Panc1 (cell line): ENCODE data around the gene ATP8B2. TPM values are rescaled to one million over a fixed set of nuclear protein-coding genes. Genes with fewer than 3 reads are reported as not detected.

Experiments used
- ATAC-seq: fragments of 200-7000 bp; cut with Tn5 transposase; 2 replicates; pipeline ENCODE4 v1.9.1; 2020; ENCODE audit warnings: mild to moderate bottlenecking, moderate library complexity
- BruUV-seq: library from RNA; stranded (reverse); fragments of 400-500 nt; replicated peaks from 2 replicates; lab custom pipeline; 2021; lab: Mats Ljungman, UMichigan
- CTCF ChIA-PET: fragments of 300-600 bp; sonication (Branson Sonifier 250); formaldehyde crosslinking; loops from one replicate; lab custom pipeline; 2022; ENCODE audit warnings: antibody characterized with exemption; lab: Charles Lee
- POLR2A ChIA-PET: fragments of 300-600 bp; sonication (Branson Sonifier 250); formaldehyde crosslinking; loops from one replicate; lab custom pipeline; 2022; ENCODE audit warnings: antibody characterized with exemption; lab: Charles Lee
- DNase-seq: peaks from one replicate; pipeline ENCODE4 v3.0.0-alpha.2; 2010; ENCODE audit warnings: low read depth, low spot score
- H3K27ac ChIP-seq: 2 replicates; pipeline ENCODE4 v1.5.1; 2011; ENCODE audit warnings: mild to moderate bottlenecking, low read length, inconsistent platforms
- H3K27me3 ChIP-seq: fragments of 200-500 bp; sonication (Bioruptor generic); 2 replicates; pipeline ENCODE4 v1.6.0; 2014; ENCODE audit warnings: low read length, inconsistent platforms; ENCODE audit not compliant: control insufficient read depth, insufficient read depth
- H3K36me3 ChIP-seq: fragments of 200-500 bp; sonication (Bioruptor generic); 2 replicates; pipeline ENCODE4 v1.5.1; 2014; ENCODE audit warnings: inconsistent platforms, mild to moderate bottlenecking, low read length, moderate library complexity; ENCODE audit not compliant: control insufficient read depth, insufficient read depth
- H3K4me1 ChIP-seq: 2 replicates; pipeline ENCODE4 v1.5.1; 2011; ENCODE audit warnings: inconsistent platforms, mild to moderate bottlenecking, low read length, moderate library complexity; ENCODE audit not compliant: control insufficient read depth, insufficient read depth
- H3K4me3 ChIP-seq, 2 experiments: 2 replicates each; pipeline ENCODE4 v1.5.1; 2011 to 2012; ENCODE audit warnings: low read depth in 2 of 2, low read length in 2 of 2, mild to moderate bottlenecking in 2 of 2, inconsistent platforms in 1 of 2, moderate library complexity in 1 of 2
- H3K9me3 ChIP-seq: fragments of 200-500 bp; sonication (Bioruptor generic); 2 replicates; pipeline ENCODE4 v1.5.1; 2014; ENCODE audit warnings: low read depth, mild to moderate bottlenecking, inconsistent platforms, low read length, moderate library complexity; ENCODE audit not compliant: control insufficient read depth, insufficient read depth
- CTCF ChIP-seq: fragments of 450-650 bp; IDR thresholded peaks from 2 replicates; pipeline ENCODE4 v1.5.1; 2017; ENCODE audit warnings: mild to moderate bottlenecking
- POLR2AphosphoS5 ChIP-seq: IDR thresholded peaks from 2 replicates; pipeline ENCODE4 v1.6.1; 2012; ENCODE audit warnings: mild to moderate bottlenecking, low read depth, low read length, moderate library complexity
- SIN3A ChIP-seq: IDR thresholded peaks from 2 replicates; pipeline ENCODE4 v1.6.1; 2012; ENCODE audit warnings: low read depth, mild to moderate bottlenecking, low read length, moderate library complexity, borderline replicate concordance; ENCODE audit not compliant: insufficient read depth
- TCF7L2 ChIP-seq: IDR thresholded peaks from 2 replicates; pipeline ENCODE4 v1.6.1; 2011; ENCODE audit warnings: mild to moderate bottlenecking, low read depth, low read length, inconsistent platforms
- in situ Hi-C: cut with HindIII; loops from 2 replicates; pipeline ENCODE4 v1.10.0; 2016; ENCODE audit warnings: low sequenced_read_pairs, low pct_unique_long_range_greater_than_20kb
- intact Hi-C: fragments of 100-400 bp; cut with micrococcal nuclease; formaldehyde crosslinking; loops from one replicate; pipeline ENCODE4 v1.10.0; 2022; ENCODE audit not compliant: unreplicated experiment
- total RNA-seq: library from RNA; stranded (reverse); gene quantifications from one replicate; pipeline ENCODE4 v1.2.1, GENCODE V29; 2021; ENCODE audit not compliant: unreplicated experiment
- TF ChIP-seq, protein P1 (sequence below), 2 experiments: IDR thresholded peaks; 2 replicates each; pipeline ENCODE4 v1.6.1; 2011 to 2012; ENCODE audit warnings: low read depth in 2 of 2, control low read depth in 1 of 2, low read length in 1 of 2, mild to moderate bottlenecking in 1 of 2, moderate library complexity in 1 of 2; ENCODE audit not compliant: insufficient read depth in 1 of 2

Gene ATP8B2
- total RNA-seq, 1 experiment from 2014 or later: 14.7 TPM

- H3K4me1 ChIP-seq: no peaks in the 10 kb centered on the region
- no peaks in the 10 kb centered on the region for H3K27me3 ChIP-seq
- no TSS peak for BruUV-seq
- no peak overlapping the region; a peak in 1 of 4 replicates for H3K4me3 ChIP-seq
- H3K9me3 ChIP-seq: no peaks in the 10 kb centered on the region
- no peaks in the 10 kb centered on the region for H3K36me3 ChIP-seq
- no peak overlapping the region for H3K27ac ChIP-seq
- DNase-seq (no peak), ATAC-seq (no peak; the same call in 1 of the 2 replicates)
- ChIA-PET CTCF (no interaction called here), POLR2A (no interaction called here)
- in situ Hi-C loops: no loop called here
- intact Hi-C loops: no loop called here
- TF ChIP-seq, protein P1, sequence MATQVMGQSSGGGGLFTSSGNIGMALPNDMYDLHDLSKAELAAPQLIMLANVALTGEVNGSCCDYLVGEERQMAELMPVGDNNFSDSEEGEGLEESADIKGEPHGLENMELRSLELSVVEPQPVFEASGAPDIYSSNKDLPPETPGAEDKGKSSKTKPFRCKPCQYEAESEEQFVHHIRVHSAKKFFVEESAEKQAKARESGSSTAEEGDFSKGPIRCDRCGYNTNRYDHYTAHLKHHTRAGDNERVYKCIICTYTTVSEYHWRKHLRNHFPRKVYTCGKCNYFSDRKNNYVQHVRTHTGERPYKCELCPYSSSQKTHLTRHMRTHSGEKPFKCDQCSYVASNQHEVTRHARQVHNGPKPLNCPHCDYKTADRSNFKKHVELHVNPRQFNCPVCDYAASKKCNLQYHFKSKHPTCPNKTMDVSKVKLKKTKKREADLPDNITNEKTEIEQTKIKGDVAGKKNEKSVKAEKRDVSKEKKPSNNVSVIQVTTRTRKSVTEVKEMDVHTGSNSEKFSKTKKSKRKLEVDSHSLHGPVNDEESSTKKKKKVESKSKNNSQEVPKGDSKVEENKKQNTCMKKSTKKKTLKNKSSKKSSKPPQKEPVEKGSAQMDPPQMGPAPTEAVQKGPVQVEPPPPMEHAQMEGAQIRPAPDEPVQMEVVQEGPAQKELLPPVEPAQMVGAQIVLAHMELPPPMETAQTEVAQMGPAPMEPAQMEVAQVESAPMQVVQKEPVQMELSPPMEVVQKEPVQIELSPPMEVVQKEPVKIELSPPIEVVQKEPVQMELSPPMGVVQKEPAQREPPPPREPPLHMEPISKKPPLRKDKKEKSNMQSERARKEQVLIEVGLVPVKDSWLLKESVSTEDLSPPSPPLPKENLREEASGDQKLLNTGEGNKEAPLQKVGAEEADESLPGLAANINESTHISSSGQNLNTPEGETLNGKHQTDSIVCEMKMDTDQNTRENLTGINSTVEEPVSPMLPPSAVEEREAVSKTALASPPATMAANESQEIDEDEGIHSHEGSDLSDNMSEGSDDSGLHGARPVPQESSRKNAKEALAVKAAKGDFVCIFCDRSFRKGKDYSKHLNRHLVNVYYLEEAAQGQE (IDR thresholded peaks at IDR 0.05; ENCODE audit: insufficient read depth in 1 of 2, low read depth in 2 of 2, low read length in 1 of 2): no peak
- no peak for TF ChIP-seq SIN3A
- TF ChIP-seq TCF7L2: no peak
- no peak for TF ChIP-seq POLR2AphosphoS5
- no peak for TF ChIP-seq CTCF
Observed at GRCh38 chr1:154386643-154387352, 61.5 kb downstream of the ATP8B2 start.

DNA sequence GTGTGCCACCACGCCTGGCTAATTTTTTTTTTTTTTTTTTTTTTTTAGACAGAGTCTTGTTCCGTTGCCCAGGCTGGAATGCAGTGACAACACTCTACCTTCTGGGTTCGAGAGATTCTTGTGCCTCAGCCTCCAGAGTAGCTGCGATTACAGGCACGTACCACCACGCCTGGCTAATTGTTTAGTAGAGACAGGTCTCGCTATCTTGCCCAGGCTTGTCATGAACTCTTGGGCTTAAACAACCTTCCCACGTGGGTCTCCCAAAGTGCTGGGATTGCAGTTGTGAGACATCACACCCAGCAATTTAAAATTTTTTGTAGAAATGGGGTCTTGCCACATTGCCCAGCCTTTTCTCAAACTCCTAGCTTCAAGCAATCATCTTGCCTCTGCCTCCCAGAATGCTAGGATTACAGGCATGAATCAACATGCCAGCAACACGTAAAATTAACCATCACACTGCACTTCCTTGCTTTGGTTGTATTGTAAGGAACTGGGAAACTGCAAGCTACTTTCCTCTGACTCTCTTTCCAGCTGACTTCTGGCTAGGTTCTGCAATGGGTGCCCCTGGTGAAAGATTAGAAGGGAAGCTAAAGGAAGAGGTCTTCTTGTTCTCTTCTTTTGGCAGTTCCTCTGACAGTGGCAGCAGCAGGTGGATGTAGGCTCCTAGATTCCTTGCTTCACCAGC, 65.9 kb downstream of the ATP8B2 start:
- no peak for TF ChIP-seq SIN3A
- TF ChIP-seq, protein P1 (IDR thresholded peaks at IDR 0.05; ENCODE audit: insufficient read depth in 1 of 2, low read depth in 2 of 2, low read length in 1 of 2): no peak
- TF ChIP-seq POLR2AphosphoS5: no peak
- TF ChIP-seq TCF7L2: no peak
- no peak for TF ChIP-seq CTCF
- ChIA-PET POLR2A (no interaction called here), CTCF (interaction anchor here (0.6 kb wide), 2 partner anchors 23 to 105 kb away, joined by 3 to 9 read pairs; no protein-coding TSS in a partner anchor)
- Histone ChIP-seq H3K27ac (no peak overlapping the region), H3K36me3 (no peaks in the 10 kb centered on the region), H3K27me3 (no peaks in the 10 kb centered on the region), H3K4me3 (no peak overlapping the region), H3K4me1 (no peaks in the 10 kb centered on the region), H3K9me3 (no peaks in the 10 kb centered on the region)
- DNase-seq (no peak), ATAC-seq (0 out of 2 replicates have a peak, but pooled peaks have one; percentile 26)
- intact Hi-C loops: no loop called here
- in situ Hi-C loops: no loop called here
- no TSS peak for BruUV-seq
